Germinal center (tissue), 1 donor: ENCODE measurements around the gene LCLAT1.

Source experiments
- DNase-seq: peaks from one replicate; pipeline ENCODE4 v3.0.0; 2012; ENCODE audit warnings: mixed read lengths, low spot score

LCLAT1 gene

GRCh38 chr2:30645081-30645744 lies 198.2 kb downstream of the LCLAT1 start:
- no peak for DNase-seq

DNA sequence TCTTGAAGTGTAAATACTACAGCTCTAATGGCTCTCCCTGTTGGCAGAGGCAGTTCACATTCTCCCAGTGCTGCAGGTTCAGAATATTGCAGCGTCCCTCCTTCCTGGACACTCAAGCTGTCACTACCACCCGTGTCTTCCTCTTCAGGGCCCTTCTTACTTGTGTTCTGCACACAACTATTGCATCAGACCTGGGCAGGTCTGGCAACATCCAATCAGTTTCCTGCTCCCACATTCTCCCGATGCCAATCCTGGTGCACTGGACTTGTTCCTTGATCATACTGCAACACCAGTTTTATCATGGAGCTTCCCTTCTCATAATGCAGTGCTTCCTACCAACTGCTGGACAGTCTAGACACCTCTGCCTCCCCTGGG lies 198.7 kb downstream of the LCLAT1 start:
- DNase-seq, result no peak

GRCh38 chr2:30647752-30648457 lies 200.9 kb downstream of the LCLAT1 start:
- DNase-seq, result no peak

DNA sequence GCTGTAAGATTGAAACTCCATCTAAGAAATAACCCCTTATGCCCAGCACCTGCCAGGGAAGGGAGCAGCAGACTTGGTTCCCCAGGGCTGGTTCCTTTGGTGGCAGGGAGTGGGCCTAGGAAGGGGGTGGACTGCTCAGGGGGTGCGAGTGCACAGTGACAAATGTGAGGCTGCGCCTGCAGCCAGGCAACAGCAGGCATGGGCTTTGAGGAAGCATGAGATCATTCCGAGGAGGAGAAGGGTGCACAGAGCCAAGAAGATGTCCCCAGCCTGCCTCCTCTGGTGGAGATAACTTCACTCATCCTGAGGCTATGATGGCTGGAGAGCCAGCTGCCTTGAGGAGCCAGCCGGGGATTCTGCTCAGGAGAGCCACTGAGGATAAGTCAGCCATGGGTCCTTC lies 202.2 kb downstream of the LCLAT1 start:
- DNase-seq, result no peak

DNA sequence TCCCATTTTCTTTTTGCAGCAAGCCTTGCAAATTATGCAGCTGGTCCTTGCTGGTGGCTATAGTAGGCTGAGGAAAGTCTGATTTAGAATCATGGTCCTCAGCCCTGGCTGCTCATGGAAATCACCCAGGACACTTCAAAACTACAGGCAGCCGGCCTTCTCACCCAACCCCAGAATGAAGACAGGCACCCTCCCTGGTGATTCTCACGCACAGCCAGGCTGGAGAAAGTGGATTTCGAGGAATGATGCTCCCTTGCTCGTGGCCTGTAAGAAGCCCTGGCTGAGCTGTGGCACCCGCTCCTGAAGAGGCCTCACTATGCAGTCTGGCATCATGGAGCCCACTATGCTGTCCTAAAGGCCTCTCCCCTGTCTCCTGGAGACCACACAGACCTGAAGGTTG lies 202.8 kb downstream of the LCLAT1 start:
- no peak for DNase-seq

DNA sequence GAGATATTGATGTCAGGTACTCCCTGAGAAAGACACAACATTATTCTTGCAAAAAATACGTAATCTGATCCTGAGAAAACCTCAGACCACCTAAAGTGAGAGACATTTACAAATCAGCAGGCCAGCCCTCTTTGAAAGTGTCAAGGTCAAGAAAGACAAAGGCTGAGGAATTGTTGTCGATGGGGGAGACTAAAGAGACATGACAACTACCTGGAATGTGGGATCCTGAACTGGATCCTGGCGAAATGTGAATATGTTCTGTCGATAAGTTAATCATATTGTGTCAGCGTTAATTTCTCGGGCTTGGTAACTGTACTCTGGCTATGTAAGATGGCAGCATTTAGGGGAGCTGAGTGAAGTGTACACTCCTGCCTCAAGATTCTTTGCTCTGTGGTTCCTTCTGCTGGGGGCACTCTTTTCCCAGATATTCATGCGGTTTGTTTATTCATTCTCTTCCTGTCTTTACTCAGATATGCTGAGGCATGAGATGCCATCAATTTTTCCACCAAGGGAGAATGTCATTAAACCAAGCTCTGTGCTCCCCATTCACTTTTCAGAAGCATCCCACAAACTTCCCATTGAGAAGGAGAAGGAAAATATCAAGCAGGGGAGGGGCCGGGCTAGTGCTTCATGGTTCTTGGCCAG lies 205.3 kb downstream of the LCLAT1 start:
- DNase-seq, result no peak

GRCh38 chr2:30653847-30654246 lies 206.8 kb downstream of the LCLAT1 start:
- no peak for DNase-seq

DNA sequence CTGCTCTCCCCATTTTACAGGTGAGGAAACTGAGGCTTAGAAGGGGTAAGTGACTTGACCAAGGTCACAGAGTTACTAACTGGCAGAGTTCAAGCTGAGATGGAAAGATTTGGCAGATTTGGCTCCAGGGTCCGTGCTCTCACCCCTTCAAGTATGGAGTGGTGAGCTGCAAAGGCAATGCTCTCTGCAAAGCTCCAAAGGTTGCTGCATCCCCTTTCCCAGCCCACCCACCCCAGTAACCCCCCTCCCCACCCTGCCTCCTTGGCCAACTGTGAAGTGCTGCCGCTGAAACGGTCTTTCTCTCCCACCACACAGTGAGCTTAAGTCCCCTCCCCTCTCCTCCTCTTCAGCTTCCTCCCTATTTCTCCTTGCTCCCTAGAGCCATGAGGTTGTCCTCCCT lies 207.4 kb downstream of the LCLAT1 start:
- no peak for DNase-seq

- no peak for DNase-seq
Observed at GRCh38 chr2:30655211-30655610, 208.2 kb downstream of the LCLAT1 start.

GRCh38 chr2:30655660-30656059 lies 208.6 kb downstream of the LCLAT1 start:
- DNase-seq, result no peak

- no peak for DNase-seq
Observed at GRCh38 chr2:30656079-30656478, 209.0 kb downstream of the LCLAT1 start.

DNA sequence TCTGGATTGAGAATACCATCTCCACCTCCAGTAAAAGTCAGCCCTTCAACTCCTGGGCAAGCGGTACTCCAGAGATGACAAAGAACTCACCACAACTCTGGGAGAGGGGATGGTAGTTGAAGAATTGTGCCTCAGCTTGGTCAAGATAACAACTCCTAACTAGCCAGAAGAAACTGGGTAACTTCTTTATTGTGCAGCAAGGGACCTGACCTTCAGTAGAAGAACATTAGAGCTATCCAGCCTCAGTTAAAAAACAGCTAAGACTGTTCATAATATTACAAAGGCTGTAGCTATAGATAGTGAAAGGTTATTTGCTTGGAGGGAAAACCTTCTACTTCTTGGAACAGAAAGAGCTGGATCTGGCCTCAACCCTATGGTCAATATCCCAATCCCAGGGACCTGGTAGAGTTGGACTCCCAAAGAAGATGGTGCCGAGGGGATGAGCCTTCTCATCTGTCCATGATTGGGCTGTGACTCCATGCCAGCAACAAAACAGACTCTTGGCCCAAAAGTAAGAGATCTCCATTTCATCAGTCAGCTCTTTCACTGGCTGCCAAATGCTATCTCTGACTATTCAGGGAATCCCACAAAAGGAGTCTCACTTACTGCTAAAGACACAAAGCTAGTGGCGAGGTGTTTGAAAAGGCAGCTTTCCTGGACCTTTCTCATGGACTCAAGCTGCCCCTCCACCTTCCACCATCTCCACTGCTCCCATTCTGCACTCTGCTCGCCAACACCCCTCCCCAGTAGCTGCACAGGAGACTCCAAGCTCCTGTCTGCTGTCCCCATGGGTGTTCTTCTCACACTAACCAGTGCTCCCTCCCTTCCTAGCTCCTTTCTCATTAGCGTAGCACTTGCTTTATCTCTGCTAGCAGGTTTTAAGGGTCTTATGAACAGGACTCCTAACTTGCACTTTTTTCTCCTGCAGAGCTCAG lies 214.4 kb downstream of the LCLAT1 start:
- DNase-seq, result no peak

GRCh38 chr2:30662268-30663131 lies 215.5 kb downstream of the LCLAT1 start:
- DNase-seq, result no peak

DNA sequence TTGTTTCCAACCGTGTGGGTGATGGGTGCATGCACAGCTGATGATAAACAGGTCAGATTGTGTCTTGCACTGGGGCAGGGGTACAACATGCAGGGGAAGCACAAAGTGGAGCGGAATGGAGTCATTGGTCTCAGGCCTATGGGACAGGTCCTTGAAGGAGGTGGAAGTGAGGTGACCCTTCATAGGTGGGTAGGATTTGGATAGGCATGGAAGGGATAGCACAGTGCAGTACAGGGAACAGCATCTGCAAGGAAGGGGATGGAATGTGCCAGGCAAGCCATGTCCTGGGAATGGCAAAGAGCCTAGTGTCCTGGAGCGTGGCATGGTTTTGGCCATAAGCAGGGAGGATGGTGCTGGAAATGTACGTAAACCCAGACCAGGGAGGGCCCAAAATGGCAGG lies 216.3 kb downstream of the LCLAT1 start:
- DNase-seq, result no peak

GRCh38 chr2:30663806-30664205 lies 216.8 kb downstream of the LCLAT1 start:
- DNase-seq, result no peak

GRCh38 chr2:30664761-30665358 lies 217.8 kb downstream of the LCLAT1 start:
- no peak for DNase-seq

GRCh38 chr2:30665761-30666265 lies 218.8 kb downstream of the LCLAT1 start:
- no peak for DNase-seq

DNA sequence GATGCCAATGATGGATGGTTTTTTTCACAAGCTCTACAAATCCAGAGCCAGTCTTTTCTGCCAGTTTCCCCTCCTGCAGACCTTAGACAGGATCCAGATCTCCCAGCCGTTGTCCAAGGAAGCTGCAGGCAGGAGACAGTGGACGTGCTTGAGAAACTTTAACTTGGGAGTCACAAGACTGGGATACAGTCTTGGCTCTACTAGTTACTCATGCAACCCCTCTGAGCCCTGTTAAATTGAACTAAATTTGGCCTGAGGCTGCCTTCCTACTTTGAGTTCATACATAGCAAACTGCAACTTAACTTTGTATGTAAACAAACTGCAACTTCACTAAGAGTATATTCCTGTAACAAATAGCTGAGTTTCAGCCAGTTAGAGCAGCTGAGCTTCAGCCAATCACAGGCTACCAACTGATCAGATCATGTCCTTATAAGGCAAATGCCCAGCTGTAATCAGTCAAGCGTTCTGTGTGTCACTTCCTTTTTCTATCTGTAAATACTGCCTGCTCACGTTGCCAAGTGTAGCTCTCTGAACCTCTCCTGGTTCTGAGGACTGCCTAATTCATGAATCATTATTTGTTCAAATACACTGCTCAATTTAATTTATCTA lies 219.3 kb downstream of the LCLAT1 start:
- DNase-seq, result no peak

- peak; percentile 21 for DNase-seq
Observed at GRCh38 chr2:30670453-30670852, 223.4 kb downstream of the LCLAT1 start.

- no peak for DNase-seq
Observed at GRCh38 chr2:30673127-30673526, 226.1 kb downstream of the LCLAT1 start.
